HCT116 (cell line): ENCODE measurements around the gene GTF3C1.

Source experiments
- CEBPB ChIP-seq: IDR thresholded peaks from 2 replicates; pipeline ENCODE4 v1.6.1; 2012; ENCODE audit warnings: low read depth
- EZH2 ChIP-seq: fragments of 200-600 bp; sonication (generic); IDR thresholded peaks from 2 replicates; pipeline ENCODE4 v1.6.1; 2017; ENCODE audit warnings: antibody characterized with exemption, mixed run types
- JUND ChIP-seq: IDR thresholded peaks from 2 replicates; pipeline ENCODE4 v1.6.1; 2012
- TF ChIP-seq, protein P1 (sequence below): IDR thresholded peaks from 2 replicates; pipeline ENCODE4 v1.6.1; 2012

GRCh38 chr16:27464626-27465482 is 84.9 kb downstream of the GTF3C1 start:
- TF ChIP-seq JUND (no peak), EZH2 (no peak), CEBPB (no peak)
- TF ChIP-seq, protein P1, sequence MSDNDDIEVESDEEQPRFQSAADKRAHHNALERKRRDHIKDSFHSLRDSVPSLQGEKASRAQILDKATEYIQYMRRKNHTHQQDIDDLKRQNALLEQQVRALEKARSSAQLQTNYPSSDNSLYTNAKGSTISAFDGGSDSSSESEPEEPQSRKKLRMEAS: no peak
